HepG2 (cell line): Measurements from ENCODE around the gene HOXA6. TPM values are rescaled to one million over a fixed set of nuclear protein-coding genes. Genes with fewer than 3 reads are reported as not detected.

ENCODE experiments used
- NFYC ChIP-seq: IDR thresholded peaks from 2 replicates; pipeline ENCODE4 v1.6.1; 2016; ENCODE audit warnings: missing genetic modification reagents, missing compliant biosample characterization
- NR2F2 ChIP-seq: IDR thresholded peaks from 2 replicates; pipeline ENCODE4 v1.6.1; 2012; ENCODE audit warnings: low read depth, inconsistent platforms, borderline replicate concordance
- ZFYVE20 ChIP-seq: sonication (generic); formaldehyde crosslinking; IDR thresholded peaks from 2 replicates; pipeline ENCODE4 v1.8.0; 2023; ENCODE audit warnings: low read depth, mild to moderate bottlenecking, moderate library complexity, missing genetic modification reagents, borderline replicate concordance
- ZNF547 ChIP-seq: sonication (generic); formaldehyde crosslinking; IDR thresholded peaks from 2 replicates; pipeline ENCODE4 v1.5.1; 2020; ENCODE audit warnings: mild to moderate bottlenecking, missing genetic modification reagents
- polyA plus RNA-seq, 8 experiments: library from polyadenylated mRNA; depleted of rRNA in 3 of 8; stranded (reverse) in 7 of 8; unstranded in 1 of 8; fragments of >200 nt; fragmentation: Illumina TruSeq in 4 of 8; extraction: Trizol in 4 of 8; gene quantifications; 2 replicates each; pipeline versions ENCODE4 v1.2.1 to v1.2.3, GENCODE V29; 2011 to 2016; ENCODE audit warnings: low read depth in 4 of 8, missing spikeins in 1 of 8, mixed read lengths in 1 of 8; ENCODE audit not compliant: insufficient read depth in 1 of 8
- total RNA-seq, 5 experiments: library from RNA; depleted of rRNA; stranded (reverse); fragments of >200 nt; fragmentation: Illumina TruSeq; extraction: Trizol; gene quantifications; 2 replicates each; pipeline ENCODE4 v1.2.3, GENCODE V29; 2016; ENCODE audit warnings: low read depth in 1 of 5
- TF ChIP-seq, protein P1 (sequence below): sonication (generic); formaldehyde crosslinking; IDR thresholded peaks from 2 replicates; pipeline ENCODE4 v1.4.0; 2020; ENCODE audit warnings: missing genetic modification reagents
- TF ChIP-seq, protein P2 (sequence below): sonication (generic); formaldehyde crosslinking; IDR thresholded peaks from 2 replicates; pipeline ENCODE4 v1.4.0; 2020; ENCODE audit warnings: missing genetic modification reagents, mild to moderate bottlenecking, borderline replicate concordance
- TF ChIP-seq, protein P3 (sequence below): sonication (generic); formaldehyde crosslinking; IDR thresholded peaks from 2 replicates; pipeline ENCODE4 v1.4.0; 2020; ENCODE audit warnings: mild to moderate bottlenecking, low read depth, missing genetic modification reagents
- TF ChIP-seq, protein P4 (sequence below): IDR thresholded peaks from 2 replicates; pipeline ENCODE4 v1.6.1; 2016; ENCODE audit warnings: missing genetic modification reagents, missing compliant biosample characterization
- TF ChIP-seq, protein P5 (sequence below): sonication (generic); formaldehyde crosslinking; IDR thresholded peaks from 2 replicates; pipeline ENCODE4 v1.5.1; 2020; ENCODE audit warnings: missing genetic modification reagents, mild to moderate bottlenecking, borderline replicate concordance
- TF ChIP-seq, protein P6 (sequence below): sonication (generic); formaldehyde crosslinking; IDR thresholded peaks from 2 replicates; pipeline ENCODE4 v1.4.0; 2020; ENCODE audit warnings: missing genetic modification reagents, borderline replicate concordance

Gene HOXA6
- total and polyA plus RNA-seq, 2 of the 13 experiments (the other 11 are each of a cell fraction or from before 2014, with no cell fraction given) = 1.3 to 1.5 TPM

DNA sequence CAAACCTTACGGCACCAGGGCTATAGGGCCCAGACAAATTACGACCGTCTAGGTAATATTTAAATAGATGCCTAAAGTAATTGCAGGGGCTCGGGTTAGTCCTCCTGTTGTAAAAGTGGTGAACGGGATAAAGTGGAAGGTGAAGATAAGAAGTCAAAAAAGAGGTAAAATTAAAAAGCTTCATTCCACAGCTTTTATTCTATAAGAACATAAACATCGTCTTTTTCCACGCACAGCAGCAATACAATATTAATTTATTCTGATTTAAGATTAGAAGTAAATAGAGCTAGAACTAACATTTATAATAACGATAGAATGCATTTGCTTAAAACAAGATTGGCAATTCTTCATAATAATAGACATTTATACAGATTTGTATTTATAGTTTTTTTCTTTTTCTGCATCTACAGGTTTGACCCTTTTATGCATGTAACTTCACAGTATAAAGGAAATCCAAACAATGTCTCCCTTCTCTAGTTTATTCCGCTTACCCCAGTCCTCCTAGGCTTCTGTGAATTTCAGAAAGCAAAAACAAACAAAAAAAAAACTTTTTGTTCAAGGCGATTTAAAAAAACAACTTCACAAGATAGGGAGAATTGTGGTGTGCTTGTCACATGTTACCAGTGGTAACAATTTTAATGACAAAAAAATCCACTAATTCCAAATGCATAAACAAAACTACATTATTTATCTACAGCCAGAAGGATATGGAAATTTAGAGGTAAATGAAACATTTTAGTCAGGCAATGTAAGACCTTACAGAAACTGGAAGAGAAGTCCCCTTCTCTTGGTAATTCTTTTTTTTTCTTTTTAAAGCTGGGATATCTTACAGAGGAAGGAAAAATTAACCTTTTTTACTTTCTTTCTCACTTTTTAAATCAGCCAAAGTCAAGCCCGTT lies 23.1 kb upstream of the HOXA6 start (continued):
- TF ChIP-seq ZFYVE20 (CRISPR knock-in tag) (no peak), NR2F2 (no peak), NFYC (CRISPR knock-in tag) (no peak), ZNF547 (CRISPR knock-in tag) (no peak)
- TF ChIP-seq, protein P1, sequence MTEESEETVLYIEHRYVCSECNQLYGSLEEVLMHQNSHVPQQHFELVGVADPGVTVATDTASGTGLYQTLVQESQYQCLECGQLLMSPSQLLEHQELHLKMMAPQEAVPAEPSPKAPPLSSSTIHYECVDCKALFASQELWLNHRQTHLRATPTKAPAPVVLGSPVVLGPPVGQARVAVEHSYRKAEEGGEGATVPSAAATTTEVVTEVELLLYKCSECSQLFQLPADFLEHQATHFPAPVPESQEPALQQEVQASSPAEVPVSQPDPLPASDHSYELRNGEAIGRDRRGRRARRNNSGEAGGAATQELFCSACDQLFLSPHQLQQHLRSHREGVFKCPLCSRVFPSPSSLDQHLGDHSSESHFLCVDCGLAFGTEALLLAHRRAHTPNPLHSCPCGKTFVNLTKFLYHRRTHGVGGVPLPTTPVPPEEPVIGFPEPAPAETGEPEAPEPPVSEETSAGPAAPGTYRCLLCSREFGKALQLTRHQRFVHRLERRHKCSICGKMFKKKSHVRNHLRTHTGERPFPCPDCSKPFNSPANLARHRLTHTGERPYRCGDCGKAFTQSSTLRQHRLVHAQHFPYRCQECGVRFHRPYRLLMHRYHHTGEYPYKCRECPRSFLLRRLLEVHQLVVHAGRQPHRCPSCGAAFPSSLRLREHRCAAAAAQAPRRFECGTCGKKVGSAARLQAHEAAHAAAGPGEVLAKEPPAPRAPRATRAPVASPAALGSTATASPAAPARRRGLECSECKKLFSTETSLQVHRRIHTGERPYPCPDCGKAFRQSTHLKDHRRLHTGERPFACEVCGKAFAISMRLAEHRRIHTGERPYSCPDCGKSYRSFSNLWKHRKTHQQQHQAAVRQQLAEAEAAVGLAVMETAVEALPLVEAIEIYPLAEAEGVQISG (CRISPR knock-in tag) = no peak
- TF ChIP-seq, protein P2, sequence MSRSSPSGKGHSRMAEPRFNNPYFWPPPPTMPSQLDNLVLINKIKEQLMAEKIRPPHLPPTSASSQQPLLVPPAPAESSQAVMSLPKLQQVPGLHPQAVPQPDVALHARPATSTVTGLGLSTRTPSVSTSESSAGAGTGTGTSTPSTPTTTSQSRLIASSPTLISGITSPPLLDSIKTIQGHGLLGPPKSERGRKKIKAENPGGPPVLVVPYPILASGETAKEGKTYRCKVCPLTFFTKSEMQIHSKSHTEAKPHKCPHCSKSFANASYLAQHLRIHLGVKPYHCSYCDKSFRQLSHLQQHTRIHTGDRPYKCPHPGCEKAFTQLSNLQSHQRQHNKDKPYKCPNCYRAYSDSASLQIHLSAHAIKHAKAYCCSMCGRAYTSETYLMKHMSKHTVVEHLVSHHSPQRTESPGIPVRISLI (CRISPR knock-in tag) = no peak
- TF ChIP-seq, protein P3, sequence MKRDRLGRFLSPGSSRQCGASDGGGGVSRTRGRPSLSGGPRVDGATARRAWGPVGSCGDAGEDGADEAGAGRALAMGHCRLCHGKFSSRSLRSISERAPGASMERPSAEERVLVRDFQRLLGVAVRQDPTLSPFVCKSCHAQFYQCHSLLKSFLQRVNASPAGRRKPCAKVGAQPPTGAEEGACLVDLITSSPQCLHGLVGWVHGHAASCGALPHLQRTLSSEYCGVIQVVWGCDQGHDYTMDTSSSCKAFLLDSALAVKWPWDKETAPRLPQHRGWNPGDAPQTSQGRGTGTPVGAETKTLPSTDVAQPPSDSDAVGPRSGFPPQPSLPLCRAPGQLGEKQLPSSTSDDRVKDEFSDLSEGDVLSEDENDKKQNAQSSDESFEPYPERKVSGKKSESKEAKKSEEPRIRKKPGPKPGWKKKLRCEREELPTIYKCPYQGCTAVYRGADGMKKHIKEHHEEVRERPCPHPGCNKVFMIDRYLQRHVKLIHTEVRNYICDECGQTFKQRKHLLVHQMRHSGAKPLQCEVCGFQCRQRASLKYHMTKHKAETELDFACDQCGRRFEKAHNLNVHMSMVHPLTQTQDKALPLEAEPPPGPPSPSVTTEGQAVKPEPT = no peak
- TF ChIP-seq, protein P4, sequence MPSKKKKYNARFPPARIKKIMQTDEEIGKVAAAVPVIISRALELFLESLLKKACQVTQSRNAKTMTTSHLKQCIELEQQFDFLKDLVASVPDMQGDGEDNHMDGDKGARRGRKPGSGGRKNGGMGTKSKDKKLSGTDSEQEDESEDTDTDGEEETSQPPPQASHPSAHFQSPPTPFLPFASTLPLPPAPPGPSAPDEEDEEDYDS (CRISPR knock-in tag) = no peak
- TF ChIP-seq, protein P5, sequence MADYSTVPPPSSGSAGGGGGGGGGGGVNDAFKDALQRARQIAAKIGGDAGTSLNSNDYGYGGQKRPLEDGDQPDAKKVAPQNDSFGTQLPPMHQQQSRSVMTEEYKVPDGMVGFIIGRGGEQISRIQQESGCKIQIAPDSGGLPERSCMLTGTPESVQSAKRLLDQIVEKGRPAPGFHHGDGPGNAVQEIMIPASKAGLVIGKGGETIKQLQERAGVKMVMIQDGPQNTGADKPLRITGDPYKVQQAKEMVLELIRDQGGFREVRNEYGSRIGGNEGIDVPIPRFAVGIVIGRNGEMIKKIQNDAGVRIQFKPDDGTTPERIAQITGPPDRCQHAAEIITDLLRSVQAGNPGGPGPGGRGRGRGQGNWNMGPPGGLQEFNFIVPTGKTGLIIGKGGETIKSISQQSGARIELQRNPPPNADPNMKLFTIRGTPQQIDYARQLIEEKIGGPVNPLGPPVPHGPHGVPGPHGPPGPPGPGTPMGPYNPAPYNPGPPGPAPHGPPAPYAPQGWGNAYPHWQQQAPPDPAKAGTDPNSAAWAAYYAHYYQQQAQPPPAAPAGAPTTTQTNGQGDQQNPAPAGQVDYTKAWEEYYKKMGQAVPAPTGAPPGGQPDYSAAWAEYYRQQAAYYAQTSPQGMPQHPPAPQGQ (CRISPR knock-in tag) = no peak
- TF ChIP-seq, protein P6, sequence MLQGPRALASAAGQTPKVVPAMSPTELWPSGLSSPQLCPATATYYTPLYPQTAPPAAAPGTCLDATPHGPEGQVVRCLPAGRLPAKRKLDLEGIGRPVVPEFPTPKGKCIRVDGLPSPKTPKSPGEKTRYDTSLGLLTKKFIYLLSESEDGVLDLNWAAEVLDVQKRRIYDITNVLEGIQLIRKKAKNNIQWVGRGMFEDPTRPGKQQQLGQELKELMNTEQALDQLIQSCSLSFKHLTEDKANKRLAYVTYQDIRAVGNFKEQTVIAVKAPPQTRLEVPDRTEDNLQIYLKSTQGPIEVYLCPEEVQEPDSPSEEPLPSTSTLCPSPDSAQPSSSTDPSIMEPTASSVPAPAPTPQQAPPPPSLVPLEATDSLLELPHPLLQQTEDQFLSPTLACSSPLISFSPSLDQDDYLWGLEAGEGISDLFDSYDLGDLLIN (CRISPR knock-in tag) = no peak
